DOHH2 (cell line): ENCODE measurements around the gene RPS6KB2.

Source experiments
- CTCF ChIP-seq: fragments of 200-600 bp; sonication (generic); IDR thresholded peaks from one replicate; pipeline ENCODE4 v1.5.1; 2014; ENCODE audit warnings: antibody characterized with exemption, mild to moderate bottlenecking, low read depth, low read length; ENCODE audit not compliant: poor library complexity, severe bottlenecking
- EZH2phosphoT487 ChIP-seq: fragments of 200-600 bp; sonication (generic); IDR thresholded peaks from 2 replicates; pipeline ENCODE4 v1.6.1; 2017; ENCODE audit warnings: borderline replicate concordance, mild to moderate bottlenecking, antibody characterized with exemption, low read length, moderate library complexity, mixed read lengths

- TF ChIP-seq CTCF (no peak), EZH2phosphoT487 (no peak)
Observed at GRCh38 chr11:67406420-67406968, 21.8 kb upstream of the RPS6KB2 start.
